ENCODE measurements around the gene CRELD1. TPM values are rescaled to one million over a fixed set of nuclear protein-coding genes. Genes with fewer than 3 reads are reported as not detected.

Gene CRELD1
- total and polyA plus RNA-seq, 10 donors, result 17.7 to 40.9 (median 30.6) TPM

- Histone ChIP-seq H3K36me3 (peaks cover 10 to 95% (median 41%) of the 10 kb centered on the region in 6 donors), H3K4me3 (no peak overlapping the region), H3K27ac (peak overlapping the region in 1 of 8 donors; percentile 79), H3K9me3 (no peaks in the 10 kb centered on the region), H3K27me3 (replicated peaks in 1 of 7) (no peaks in the 10 kb centered on the region), H3K4me1 (peaks cover 0 to 76% (median 30%) of the 10 kb centered on the region in 6 donors)
- TF ChIP-seq POLR2AphosphoS5 (IDR thresholded peaks at IDR 0.05), result no peak
- no peak for TF ChIP-seq POLR2A (IDR thresholded peaks at IDR 0.05)
- no peak for TF ChIP-seq CTCF (IDR thresholded peaks at IDR 0.05 in 8 of 11, conservative IDR thresholded peaks at IDR 0.05 in 3 of 11)
- no peak for DNase-seq
- intact Hi-C loops (cut with DNase I; ENCODE audit: low total_unique reads), result no loop called here
- 81 to 97% (median 88%) methylated on average over 8 of the region's 8 CpGs for WGBS, 5 donors
These were observed 45.2 kb downstream of the CRELD1 start for GRCh38 chr3:9978710-9979305.

- TF ChIP-seq POLR2AphosphoS5 (IDR thresholded peaks at IDR 0.05), result no peak
- no peak for TF ChIP-seq CTCF (IDR thresholded peaks at IDR 0.05 in 8 of 11, conservative IDR thresholded peaks at IDR 0.05 in 3 of 11)
- no peak for TF ChIP-seq POLR2A (IDR thresholded peaks at IDR 0.05)
- peaks cover 6 to 90% (median 41%) of the 10 kb centered on the region in 6 donors for H3K4me1 ChIP-seq
- intact Hi-C loops (cut with DNase I; ENCODE audit: low total_unique reads), result no loop called here
- 94 to 97% (median 95%) methylated on average over 2 of the region's 2 CpGs for WGBS, 5 donors
- no peak overlapping the region for H3K4me3 ChIP-seq
- H3K27ac ChIP-seq, result peak overlapping the region in 2 of 8 donors; percentile 43 to 79
- no peak for DNase-seq
- H3K27me3 ChIP-seq (replicated peaks in 1 of 7), result no peaks in the 10 kb centered on the region
- peaks cover 4 to 94% (median 29%) of the 10 kb centered on the region in 6 donors for H3K36me3 ChIP-seq
- no peaks in the 10 kb centered on the region for H3K9me3 ChIP-seq
These were observed 46.6 kb downstream of the CRELD1 start for GRCh38 chr3:9980251-9980650.

- H3K36me3 ChIP-seq, result peaks cover 0 to 41% (median 4%) of the 10 kb centered on the region in 6 donors
- intact Hi-C loops (cut with DNase I; ENCODE audit: low total_unique reads), result no loop called here
- H3K27me3 ChIP-seq (replicated peaks in 1 of 7), result no peaks in the 10 kb centered on the region
- peak overlapping the region; percentile 82 to 98 (median 95) for H3K4me3 ChIP-seq
- no peak for DNase-seq
- peaks cover 21 to 68% (median 48%) of the 10 kb centered on the region in 6 donors for H3K4me1 ChIP-seq
- 1 to 3% (median 1%) methylated on average over 9 to 17 of the region's 17 CpGs for WGBS, 5 donors
- TF ChIP-seq POLR2A (IDR thresholded peaks at IDR 0.05), result no peak
- no peak for TF ChIP-seq CTCF (IDR thresholded peaks at IDR 0.05 in 8 of 11, conservative IDR thresholded peaks at IDR 0.05 in 3 of 11)
- no peak for TF ChIP-seq POLR2AphosphoS5 (IDR thresholded peaks at IDR 0.05)
- H3K9me3 ChIP-seq, result no peaks in the 10 kb centered on the region
- H3K27ac ChIP-seq, result peak overlapping the region; percentile 46 to 92 (median 87)
These were observed 52.6 kb downstream of the CRELD1 start for GRCh38 chr3:9986230-9986725.

- intact Hi-C loops (cut with DNase I; ENCODE audit: low total_unique reads), result no loop called here
- WGBS, 5 donors, result 69 to 93% (median 80%) methylated on average over 10 of the region's 10 CpGs
These were observed 60.6 kb downstream of the CRELD1 start for GRCh38 chr3:9994086-9994844.

More at GRCh38 chr3:9994086-9994844, 60.6 kb downstream of the CRELD1 start:
- H3K27ac ChIP-seq, result peak overlapping the region in 1 of 8 donors; percentile 50
- H3K4me1 ChIP-seq, result no peaks in the 10 kb centered on the region
- H3K27me3 ChIP-seq (replicated peaks in 1 of 7), result no peaks in the 10 kb centered on the region
- H3K36me3 ChIP-seq, result peaks cover 0 to 36% (median 7%) of the 10 kb centered on the region in 6 donors
- DNase-seq, result no peak
- no peaks in the 10 kb centered on the region for H3K9me3 ChIP-seq
- TF ChIP-seq POLR2AphosphoS5 (IDR thresholded peaks at IDR 0.05) (no peak), CTCF (IDR thresholded peaks at IDR 0.05 in 8 of 11, conservative IDR thresholded peaks at IDR 0.05 in 3 of 11) (no peak), POLR2A (IDR thresholded peaks at IDR 0.05) (no peak)
- H3K4me3 ChIP-seq, result no peak overlapping the region
